Activated gamma-delta T cell (primary cell): ENCODE results near the gene MT1G.
"Not testable (repeated sequence)": the region's sequence is repeated elsewhere in the genome, so short reads cannot be mapped to it uniquely, and the experiment has no call there.

ENCODE experiments used
- DNase-seq: peaks from one replicate; lab custom pipeline; 2025; lab: John Stamatoyannopoulos, UW

The MT1G gene

DNA sequence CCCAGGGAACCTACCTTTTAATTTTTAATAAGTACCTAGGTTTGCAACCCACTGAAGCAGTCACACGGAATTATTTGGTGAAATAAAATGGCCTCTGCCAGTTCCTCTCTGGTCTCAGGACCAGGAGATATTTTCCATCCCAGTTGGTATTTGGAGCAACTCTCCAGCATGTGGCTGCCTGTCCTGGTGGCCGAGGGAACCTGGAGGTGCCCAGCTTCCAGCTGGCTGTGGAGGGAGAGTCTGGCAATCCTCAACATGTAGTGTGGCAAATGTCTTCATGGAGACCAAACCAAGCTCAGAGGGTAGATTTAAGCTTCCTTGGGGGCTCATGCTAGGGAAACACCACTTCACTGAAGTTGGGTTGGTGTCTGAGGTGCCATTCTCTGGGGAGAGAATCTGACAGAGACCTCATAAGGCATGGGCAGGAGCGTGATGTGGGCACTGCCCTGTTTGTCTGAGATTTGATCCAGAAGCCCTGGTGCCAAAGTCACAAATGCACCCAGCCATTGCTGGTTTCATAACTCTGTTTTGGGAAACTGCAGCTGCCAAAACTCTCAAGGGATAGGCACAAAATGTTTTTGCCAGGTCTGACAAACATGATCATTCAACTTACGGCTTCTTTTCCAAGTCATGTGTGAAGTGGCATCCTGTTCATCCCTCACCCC, 17.2 kb upstream of the MT1G start:
- no peak for DNase-seq

- no peak for DNase-seq
These were observed 16.5 kb upstream of the MT1G start for GRCh38 chr16:56684256-56684925.

DNA sequence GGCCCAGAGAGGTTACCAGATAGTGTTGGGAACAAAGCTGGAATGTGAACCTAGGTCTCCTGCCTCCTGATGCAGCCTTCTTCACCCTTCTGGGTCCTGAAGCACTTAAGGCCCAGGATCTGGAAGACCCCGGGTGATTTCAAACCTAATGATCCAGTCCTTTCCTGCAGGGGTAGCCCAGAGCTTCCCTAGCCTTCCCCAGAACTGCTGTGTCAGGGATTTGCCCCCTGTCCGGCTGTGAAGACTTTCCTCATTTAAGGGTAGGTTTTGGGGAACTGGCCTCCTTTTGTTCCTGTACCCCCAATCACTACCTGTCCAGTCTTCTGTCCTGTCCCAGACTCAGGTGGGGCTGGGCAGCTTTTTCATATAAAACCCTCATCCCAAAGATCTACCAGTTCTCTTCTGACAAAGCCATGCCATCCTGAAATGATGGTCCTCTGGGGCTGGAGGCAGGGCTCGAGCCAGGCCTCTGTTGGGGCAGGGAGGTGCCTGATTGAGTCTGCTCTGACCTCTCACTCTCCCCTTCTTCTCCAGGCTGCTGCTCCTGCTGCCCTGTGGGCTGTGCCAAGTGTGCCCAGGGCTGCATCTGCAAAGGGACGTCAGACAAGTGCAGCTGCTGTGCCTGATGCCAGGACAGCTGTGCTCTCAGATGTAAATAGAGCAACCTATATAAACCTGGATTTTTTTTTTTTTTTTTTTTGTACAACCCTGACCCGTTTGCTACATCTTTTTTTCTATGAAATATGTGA, 15.7 kb upstream of the MT1G start:
- no peak for DNase-seq

GRCh38 chr16:56682703-56683397, 15.0 kb upstream of the MT1G start:
- no peak for DNase-seq

- peak; percentile 80 for DNase-seq
These were observed 14.3 kb upstream of the MT1G start, which contains the start of gene MT1X for GRCh38 chr16:56681939-56682702. Gene MT1X, plus strand, starts transcription at chr16:56682470. Its CDS starts 71 bp downstream, at chr16:56682541.

- DNase-seq = no peak
These were observed 12.0 kb upstream of the MT1G start for GRCh38 chr16:56679818-56680217.

GRCh38 chr16:56679078-56679730, 11.3 kb upstream of the MT1G start:
- DNase-seq = no peak

DNA sequence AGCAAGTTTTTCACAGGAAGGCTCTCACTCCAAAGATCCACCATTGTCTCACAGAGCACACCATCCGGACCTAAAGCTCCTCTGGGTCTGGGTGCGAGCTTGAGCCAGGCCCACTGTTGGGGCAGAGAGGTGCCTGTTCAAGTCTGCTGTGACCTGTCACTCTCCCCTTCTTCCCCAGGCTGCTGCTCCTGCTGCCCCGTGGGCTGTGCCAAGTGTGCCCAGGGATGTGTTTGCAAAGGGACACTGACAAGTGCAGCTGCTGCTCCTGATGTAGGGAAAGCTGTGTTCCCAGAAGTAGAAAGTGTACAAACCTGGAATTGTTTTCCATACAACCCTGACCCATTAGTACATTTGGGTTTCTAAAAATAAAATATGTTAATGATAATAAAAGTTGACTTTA, 9.6 kb upstream of the MT1G start:
- DNase-seq = no peak

- peak; percentile 42 for DNase-seq
These were observed 7.9 kb upstream of the MT1G start for GRCh38 chr16:56675685-56676210.

DNA sequence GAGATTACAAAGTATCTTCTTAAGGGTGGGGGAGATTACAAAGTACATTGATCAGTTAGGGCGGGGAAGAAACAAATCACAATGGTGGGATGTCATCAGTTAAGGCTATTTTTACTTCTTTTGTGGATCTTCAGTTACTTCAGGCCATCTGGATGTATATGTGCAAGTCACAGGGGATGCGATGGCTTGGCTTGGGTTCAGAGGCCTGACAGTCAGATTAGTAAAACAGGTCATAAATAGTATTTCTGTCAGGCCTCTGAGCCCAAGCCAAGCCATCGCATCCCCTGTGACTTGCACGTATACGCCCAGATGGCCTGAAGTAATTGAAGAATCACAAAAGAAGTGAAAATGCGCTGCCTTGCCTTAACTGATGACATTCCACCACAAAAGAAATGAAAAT, 6.7 kb upstream of the MT1G start:
- DNase-seq = not testable (repeated sequence)

GRCh38 chr16:56673921-56674320, 6.1 kb upstream of the MT1G start:
- no peak for DNase-seq

- DNase-seq = no peak
These were observed 5.1 kb upstream of the MT1G start for GRCh38 chr16:56672761-56673536.

- not testable (repeated sequence) for DNase-seq
These were observed 4.3 kb upstream of the MT1G start for GRCh38 chr16:56672171-56672570.

DNA sequence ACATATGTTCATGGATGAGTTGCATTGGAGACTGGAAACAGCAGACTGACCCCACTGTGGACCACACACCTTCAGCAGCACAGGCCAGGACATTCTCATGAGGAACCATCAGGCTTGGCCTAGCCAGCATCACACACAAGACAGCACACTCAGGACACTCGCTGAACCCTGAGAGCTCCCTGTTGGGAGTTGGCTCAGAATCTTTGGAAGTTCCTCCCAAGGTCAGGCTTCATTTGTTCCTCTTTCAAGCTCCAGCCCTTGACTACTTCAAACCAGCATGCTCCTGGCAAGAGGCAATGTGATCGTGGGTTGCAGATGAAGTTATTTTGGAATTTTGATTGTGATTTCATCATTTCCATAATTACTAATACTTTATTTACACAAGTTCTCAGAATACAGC, 3.8 kb upstream of the MT1G start:
- not testable (repeated sequence) for DNase-seq

DNA sequence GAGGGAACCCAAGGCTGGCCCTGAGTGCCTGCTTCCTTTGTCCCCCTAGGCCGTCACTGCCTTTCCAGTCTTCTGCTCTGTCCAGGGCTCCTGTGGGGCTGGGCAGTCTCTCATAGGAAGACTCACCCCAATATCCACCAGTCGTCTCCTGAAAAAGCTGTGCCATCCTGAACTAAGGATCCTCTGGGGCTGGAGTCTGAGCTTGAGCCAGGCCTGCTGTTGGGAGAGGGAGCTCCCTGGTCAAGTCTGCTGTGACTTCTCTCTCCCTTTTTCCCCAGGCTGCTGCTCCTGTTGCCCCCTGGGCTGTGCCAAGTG, 2.7 kb upstream of the MT1G start:
- no peak for DNase-seq

DNA sequence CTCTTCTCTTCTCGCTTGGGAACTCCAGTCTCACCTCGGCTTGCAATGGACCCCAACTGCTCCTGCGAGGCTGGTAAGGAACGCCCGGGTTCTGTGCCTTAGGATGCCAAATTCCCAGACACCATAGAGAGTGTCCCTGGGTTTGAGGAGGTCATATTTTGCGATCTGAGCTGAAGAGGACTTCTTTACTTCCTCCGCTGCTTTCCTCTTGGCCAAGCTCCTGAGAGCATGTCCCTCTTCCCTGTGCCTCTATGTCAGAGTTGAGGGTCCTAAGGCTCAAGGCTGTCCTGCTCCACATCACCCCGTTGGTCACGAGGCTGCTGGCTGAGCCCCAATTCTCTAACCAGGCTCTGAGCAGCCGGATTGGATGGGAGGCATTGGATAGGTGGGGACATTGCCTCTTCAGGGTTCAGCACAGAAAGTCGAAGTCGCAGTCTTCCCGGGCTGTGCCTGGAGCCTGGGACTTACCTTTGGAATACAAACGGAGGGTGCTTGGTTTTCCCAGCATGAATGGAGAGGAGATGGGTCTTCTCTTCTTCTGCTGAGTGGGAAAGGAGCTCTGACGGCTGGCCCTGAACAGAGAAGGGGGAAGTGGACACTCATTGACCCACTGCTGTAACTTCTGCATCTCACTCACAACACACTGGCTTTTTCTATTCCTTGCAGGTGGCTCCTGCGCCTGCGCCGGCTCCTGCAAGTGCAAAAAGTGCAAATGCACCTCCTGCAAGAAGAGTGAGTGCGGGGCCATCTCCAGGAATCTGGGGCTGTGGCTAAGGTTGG, 2.2 kb upstream of the MT1G start:
- no peak for DNase-seq

DNA sequence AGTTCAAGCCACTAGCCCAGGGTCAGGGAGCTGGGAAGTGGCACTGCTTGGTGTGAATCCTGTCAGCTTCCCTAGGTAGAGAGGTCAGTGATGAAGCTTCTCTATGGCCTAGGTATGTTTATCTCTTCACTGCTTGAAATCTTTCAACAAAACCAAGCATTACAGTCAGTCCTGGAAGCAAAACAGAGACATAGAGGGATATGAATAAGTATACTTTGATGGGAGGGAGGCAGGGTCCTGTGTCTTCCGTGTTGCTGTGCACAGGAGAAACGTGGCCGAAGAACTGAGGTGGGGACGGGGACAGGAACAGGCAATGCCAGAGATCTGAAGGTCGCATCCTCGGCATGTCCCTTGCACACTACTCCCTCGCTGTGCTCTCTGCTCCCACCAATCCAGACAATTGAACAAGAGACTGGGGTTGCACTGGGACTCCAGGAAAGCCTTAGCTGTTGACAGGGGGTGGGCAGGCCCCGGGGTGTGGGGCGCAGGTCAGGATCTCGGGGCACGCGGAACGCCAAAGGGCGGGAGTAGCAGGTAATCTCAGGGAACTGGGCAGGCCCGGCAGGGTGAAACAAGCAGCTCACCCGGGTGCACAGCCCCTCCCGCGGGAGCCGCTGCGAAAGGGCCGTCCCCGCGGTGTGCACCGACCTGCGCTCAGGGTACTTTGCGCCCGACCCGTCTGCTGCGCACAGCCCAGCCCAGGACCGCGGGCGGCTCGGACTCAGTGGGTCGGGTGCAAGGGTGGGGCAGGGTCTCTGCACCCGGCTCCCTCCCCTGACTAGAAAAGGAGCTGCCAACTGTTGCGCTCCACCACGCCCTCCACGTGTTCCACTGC, 1.4 kb upstream of the MT1G start, which contains the start of gene MT1H:
MT1H (plus strand) TSS at position 810 of the 835 bp plus-strand sequence. CDS start 71 bp downstream, outside the sequence.
- DNase-seq = no peak
